GM18499 (cell line): Measurements from ENCODE around the gene LGMN.

Experiments used
- ATAC-seq: cut with Tn5 transposase; IDR thresholded peaks from one replicate; pipeline ENCODE4 v1.9.1; 2021; ENCODE audit warnings: moderate number of reproducible peaks; ENCODE audit not compliant: insufficient read depth, unreplicated experiment

LGMN gene

DNA sequence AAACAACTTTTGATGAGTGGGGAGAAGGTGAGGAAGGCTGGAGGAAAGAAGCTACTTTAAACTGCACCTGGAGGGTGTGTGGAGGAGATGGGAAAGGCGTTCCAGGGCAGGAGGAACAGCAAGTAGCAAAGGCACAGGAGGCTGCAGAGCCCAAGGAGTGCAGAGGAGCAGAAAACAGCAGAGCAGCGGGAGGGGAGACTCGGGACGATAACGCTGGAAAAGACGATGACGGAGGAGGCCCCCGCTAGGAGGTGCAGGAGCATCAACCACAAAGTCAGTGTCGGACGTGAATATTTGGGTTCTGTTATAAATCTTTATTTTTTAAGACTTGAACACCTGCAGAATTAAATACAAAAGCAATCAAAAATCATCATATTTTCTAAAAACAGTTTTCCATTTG is 44.9 kb downstream of the LGMN start:
- no peak for ATAC-seq

DNA sequence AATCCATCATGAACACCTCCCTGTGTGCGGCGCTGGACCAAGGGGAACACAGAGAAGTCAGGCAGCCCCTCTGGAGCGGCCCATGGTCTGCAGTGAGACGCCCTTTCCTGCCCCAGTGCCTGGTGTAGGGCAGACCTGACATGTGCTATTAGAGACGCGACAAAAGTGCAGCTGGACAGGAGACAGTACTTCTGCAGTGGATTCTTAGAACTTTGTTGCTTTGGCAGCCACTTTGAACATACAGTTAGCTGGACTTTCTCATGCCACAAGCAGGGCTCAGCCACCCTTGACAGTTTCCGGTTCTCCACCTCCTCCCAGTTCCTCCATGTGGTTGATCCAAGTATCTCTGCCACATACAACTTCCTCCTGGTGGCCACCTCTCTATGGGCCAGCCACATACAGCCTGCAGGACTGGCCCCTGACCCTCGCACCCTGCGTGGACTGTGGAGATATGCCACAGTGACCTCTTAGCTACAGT is 45.9 kb downstream of the LGMN start:
- no peak for ATAC-seq

DNA sequence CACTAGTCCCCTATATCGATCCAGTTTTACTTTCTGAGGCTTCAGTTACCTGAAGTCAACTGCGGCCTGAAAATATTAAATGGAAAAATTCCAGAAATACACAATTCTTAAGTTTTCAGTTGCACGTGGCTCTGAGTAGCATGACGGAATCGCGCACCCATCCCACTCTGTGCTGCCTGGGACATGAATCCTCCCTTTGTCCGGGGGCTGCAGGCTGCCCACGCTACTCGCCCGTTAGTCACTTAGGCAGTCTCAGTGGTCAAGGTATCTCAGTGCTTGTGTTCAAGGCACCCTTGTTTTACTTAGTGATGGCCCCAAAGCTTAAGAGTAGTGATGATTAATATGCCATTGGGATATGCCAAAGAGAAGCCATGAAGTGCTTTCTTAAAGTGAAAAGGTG is 46.6 kb downstream of the LGMN start:
- ATAC-seq: no peak

DNA sequence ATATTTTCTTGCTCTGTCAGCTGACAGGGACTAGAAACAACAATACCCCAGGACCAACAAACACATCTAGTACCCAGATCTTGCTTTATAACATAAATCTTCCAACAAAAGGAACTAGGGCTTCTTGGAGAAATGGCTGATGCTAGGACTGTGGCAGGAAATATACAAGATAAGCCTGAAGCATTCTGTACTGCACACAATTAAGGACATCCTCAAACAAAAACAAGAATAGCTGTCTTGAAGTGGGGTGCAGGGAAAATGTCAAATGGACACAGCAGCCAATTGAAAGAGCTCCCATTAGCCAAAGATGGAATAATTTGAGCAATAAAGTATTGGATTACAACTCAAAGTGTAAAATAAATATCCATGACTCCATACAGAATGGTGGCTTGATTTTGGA is 50.0 kb downstream of the LGMN start:
- no peak for ATAC-seq

DNA sequence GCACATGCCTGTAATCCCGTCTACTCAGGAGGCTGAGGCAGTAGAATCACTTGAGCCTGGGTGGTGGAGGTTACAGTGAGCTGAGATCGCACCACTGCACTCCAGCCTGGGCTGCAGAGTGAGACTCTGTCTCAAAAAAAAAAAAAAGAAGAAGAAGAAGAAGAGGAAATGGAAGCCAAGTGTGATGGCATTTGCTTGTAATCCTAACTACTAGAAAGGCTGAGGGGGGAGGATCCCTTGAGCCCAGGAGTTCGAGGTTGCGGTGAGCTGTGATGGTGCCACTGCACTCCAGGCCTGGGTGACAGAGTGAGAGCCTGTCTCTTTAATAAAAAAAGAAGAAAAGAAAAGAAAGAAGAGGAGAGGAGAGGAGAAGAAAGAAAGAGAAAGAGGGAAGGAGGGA is 52.1 kb downstream of the LGMN start:
- ATAC-seq: no peak

DNA sequence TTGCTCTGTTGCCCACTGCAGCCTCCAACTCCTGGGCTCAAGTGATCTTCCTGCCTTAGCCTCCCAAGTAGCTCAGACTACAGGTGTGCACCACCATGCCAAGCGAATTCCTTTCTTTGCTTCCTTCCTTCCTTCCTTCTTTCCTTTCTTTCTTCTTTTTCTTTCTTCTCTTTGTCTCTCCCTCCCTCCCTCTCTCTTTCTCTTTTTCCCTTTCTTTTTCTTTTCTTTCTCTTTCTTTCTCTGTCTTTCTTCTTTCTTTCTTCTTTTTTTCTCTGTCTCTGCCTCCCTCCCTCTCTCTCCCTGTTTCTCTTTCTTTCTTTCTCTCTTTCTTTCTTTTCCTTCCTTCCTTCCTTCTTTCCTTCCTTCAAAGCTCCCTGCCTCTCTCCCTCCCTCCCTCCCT is 52.9 kb downstream of the LGMN start:
- no peak for ATAC-seq

DNA sequence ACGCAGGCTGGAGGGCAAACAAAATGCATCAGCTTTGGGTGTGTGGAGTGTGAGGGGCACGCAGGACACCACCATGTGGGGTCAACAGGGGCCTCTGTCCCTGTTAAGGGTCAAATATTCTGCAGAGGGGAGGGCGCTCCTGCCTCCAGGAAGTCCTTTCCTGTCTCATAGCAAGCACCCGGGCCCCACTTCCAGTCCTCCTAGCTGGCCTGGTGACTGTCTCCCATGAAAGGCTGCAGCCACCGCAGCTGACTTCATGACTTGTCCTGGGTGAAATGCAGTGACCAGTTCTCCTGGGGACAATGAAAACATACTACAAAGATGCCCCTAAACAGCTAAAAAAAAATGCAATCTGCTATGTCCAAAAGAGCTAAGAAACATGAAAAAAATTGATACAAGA is 53.6 kb downstream of the LGMN start:
- no peak for ATAC-seq

DNA sequence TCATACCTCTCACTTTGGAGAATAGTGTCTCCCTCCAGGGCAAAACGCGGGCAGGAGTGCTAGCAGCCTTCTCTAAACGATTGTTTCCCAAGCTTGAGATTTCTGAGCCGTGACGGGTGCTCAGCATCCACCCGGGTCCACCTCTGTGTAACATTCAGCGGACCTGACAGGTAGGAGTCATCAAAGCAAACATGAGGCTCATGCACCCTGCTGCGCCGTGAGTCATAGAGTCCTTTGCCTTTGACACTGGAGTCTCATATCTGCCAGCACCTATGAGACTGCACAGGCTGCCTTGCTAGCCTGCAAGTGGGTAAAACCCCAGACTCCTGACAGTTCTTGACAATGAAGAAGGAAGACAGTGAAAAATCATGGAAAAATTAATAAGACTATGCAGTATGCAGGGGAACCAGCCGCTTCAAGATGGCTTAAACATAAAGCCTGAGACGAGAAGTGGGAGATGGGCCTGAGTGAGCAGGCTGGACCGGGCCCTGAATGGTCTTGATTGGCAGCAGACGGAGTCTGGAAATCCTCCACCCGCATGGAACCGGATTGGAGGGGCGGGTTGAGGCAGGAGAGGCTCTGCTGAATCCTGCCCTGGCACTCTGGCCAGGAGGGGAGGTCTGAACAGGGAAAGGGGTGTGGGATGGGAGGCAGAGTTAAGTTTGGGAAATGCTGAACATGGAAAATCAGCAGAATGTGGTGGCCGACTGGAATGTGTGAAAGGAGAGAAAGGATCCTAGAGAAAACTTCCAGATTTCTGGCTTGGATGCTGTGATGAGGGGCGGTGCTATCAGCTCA is 54.2 kb downstream of the LGMN start:
- no peak for ATAC-seq

DNA sequence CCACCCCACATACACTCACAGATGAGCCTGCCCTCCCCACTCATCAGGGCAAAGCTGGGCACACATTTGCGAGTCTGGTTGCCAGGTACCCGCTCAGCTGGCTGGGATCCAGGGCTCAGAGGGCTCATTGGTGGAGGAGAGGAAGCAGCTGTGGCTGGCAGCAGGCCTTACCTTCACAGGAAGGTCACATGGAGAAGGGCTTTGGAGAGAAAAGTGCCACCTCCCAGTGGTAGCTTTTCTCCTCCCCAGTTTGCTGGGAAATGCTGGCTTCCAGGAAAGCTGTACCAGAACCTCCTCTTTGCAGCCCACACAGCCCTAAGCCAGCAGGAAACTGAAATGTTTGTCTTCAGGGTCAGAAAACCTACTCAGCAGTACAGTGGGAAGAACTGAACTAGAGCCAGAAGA is 55.6 kb downstream of the LGMN start:
- ATAC-seq: no peak

DNA sequence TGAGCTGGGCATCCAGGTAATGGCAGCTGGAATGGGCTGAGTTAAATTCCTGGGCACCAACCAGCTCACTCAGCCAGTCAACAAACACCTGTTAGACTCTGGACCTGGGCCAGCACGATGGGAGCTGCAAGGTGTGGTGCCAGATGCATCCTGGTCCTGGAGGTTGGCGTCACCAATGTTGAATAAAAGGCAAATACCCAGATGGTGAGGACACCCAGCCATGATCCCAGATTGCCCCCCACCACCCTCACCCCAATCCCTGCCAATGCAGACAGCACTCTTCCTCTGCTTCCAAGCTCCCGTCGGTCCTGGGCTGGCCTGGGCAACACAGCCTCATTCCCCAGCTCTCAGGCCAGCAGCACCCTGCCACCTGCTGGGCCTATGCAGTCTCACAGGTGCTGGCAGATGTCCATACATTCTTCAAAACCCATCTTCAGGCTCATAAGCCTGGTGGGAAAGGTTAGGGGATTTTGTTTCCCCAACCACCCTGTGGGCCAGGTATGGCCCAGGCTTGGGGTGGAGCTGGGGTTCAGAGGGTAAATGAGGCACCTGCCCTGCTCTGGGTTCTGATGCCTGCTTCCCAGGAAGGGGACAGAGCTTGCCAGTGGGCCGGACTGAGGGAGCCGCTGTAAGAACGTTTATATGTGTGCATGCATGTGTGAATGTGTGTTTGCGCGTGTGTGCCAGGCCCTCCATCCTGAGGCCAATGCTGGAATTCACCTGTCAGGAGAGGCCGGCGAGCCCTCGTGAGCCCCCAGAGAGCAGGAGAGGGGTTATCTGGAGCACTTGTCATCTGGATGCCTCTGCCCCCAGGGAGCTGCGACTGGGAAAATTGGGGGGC is 58.0 kb downstream of the LGMN start:
- no peak for ATAC-seq

DNA sequence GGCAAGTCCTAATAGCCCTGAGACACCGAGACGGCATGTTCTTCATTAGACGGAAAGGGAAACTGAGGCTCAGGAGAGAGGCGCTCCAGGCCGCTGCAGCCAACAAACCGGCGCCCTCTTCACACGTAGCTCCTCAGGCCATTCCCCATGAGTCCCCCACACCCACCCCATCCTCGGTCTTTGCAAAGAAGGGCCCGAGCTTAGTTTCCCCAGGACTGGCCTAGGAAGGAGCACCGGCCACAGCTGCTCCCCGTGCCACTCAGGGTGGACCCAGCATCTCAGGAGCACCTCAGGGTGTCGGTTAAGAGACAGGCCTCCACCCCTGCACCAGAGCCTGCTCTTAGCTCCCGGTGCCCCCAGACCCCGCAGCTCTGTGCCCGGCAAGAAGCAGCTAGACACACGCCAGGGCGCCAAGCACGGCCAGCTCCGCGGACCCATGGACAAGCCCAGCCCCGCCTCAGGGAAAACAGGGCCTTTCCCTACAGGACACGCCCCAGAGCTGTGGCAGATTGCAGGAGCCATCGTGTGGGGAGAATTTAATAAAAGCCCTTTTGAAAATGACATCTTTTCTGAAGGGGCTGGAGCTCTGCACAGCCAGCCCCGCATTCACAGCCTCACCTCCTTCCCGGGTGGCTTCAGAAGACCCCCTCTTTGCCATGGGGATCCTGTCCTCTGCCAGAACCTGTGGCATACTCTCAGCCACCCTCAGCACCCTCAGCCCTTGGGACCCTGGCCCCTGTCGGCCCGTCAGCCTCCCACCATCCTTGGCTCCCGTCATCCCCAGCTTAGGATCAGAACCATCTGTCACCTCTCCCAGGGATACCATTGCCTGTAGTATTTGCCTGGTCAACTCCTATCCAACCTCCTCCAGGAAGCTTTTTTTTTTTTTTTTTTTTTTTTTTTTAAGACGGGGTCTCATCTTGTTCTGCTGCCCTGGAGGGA is 59.7 kb downstream of the LGMN start:
- ATAC-seq: no peak

DNA sequence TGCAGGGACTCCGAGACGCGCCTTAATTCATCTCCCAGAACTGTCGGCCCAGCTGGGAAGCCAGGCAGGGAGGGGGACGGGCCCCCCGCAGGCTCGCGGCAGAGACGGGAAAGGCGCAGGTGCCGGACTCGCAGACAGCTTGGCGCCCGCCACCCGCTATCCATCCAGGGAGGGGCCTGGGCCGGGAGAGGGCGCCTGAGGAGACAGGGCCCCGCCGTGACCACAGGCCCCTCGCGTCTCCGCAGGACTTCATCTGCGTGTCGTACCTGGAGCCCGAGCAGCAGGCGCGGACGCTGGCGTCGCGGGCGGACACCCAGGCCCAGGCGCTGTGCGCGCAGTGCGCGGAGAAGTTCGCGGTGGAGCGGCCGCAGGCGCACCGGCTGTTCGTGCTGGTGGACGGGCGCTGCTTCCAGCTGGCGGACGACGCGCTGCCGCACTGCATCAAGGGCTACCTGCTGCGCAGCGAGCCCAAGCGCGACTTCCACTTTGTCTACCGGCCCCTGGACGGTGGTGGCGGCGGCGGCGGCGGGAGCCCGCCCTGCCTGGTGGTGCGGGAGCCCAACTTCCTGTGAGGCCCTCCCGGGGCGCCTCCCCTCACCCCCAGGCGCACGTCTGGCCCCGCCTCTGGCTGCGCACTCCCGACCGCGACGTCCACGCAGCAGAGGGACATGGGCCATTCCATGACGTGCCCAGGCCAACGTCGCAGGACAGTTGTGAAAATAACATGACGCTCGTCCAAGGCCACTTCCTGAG is 60.6 kb downstream of the LGMN start:
- no peak for ATAC-seq

DNA sequence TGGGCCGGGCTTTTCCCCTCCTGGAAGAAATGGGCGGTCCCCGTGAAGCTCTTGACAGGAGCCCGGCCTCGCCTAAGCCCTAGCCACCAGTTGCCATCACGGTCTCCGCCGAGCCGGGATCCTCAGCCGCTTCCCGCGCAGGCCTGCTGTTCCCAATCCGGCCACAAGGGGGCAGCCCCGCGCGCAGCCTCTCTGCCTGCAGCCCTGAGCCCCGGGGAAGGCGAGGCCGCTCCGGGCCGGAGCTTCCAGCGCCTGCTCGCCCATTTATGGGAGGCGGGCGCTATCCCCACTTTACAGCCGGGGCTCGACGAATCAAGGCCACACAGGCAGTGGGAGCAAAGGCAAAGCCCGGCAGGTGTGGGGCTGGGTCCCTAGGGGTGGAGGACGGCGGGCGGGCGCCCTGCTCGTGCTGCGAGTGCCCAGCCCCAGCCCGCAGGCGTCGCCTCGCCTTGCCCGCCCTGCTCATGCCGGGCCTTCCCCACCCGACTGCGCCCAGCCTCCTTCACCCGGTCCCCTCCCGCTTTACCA is 61.5 kb downstream of the LGMN start:
- no peak for ATAC-seq

DNA sequence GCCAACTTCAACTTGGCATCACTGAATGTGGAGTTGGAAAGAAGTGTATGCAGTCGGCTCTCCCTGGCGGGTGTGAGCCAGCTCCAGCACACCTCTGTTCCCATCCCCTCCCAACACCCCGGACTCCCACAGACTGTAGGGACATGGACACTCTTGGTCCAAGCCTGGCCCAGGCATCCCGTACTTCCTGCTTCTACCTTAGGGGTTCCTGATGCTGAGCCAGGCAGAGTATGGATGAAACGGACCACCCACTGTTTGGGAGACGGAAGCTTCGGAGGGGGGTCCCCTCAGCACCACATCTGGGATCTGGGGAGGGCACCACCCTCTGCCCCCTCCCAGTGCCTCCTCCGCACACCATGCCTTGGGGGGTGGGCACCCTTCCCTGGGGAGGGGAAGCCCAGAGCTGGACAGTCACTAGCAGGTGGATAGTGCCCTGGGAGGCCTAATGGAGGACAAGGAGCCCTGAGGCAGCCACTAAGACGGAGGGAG is 62.0 kb downstream of the LGMN start:
- ATAC-seq: no peak

DNA sequence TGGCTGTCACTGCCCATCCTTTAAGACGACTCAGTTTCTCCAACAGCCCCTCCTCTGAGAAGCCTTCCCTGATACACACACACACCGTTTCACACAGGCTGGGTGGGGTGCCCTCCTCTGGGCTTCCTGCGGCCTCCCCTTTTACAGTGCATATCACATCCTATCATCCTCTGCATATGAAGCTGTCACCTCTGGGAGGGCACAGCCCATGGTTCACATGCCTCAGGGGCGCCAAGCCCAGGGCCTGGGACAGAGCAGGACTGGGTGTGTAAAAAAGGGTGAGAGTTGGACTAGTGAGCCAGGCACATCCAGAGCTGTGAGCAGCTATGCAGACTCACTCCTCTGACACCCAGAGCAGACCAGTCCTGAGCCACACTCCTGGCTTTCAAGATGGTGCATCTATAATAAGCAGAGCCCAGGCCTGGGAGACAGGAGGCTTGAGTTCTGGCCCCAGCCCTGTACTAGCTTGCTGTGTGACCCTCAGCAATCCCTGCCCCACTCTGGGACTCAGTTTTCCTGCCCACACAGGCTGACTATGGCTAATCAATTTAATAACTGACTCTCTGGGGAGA is 62.6 kb downstream of the LGMN start:
- no peak for ATAC-seq

DNA sequence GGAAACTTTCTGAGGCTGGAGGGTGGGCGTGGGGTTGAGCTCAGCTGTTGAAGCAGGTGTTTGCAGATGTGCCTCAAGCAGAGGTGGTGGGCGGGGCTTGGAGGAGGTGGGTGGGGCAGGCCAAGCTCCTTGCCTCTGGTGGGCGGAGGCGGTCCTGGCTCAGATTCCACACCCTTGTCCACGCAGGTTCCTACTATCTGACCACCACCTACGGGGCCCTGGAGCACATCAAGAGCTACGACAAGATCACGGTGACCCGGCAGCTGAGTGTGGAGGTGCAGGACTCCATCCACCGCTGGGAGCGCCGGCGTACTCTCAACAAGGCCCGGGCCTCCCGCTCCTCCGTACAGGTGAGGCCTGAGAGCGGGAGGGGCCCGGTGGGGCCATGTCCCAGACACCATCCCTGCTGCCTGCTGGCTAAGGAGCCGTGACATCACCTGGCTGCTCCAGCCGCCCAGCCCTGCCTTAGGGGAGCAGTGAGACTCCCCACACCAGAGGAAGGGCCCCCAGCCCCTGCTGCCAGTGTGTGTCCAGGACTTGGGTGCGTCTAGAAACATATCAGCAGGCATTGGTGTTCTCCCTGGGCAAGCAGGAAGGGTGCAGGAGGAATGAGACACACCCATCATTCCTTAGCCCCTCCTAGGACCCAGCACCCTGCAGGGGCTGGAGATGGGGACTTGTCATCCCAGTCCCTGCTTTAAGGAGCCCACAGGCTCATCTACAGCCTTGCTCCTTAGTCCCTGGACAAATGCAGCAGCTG is 63.4 kb downstream of the LGMN start:
- ATAC-seq: no peak

DNA sequence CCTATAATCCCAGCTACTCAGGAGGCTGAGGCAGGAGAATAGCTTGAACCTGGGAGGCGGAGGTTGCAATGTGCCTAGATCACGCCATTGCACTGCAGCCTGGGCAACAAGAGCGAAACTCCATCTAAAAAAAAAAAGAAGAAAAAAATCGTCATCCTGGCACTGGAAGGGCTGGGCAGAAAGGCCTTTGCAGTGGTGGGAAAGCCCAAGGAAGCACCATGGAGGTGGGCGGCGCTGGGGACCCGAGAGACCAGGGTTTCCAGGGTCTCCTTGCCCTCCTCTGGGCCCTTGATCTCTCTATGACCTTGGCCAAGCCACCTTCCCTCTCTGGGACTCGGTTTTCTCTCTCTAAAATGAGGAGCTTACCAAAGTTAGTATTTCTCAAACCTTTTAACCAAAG is 65.4 kb downstream of the LGMN start:
- ATAC-seq: no peak
